ENCODE results near the gene NEK2.

GRCh38 chr1:211653293-211653692 is 22.1 kb downstream of the NEK2 start:
- no peak for TF ChIP-seq CTCF (IDR thresholded peaks at IDR 0.05)
- no peak for TF ChIP-seq POLR2A (IDR thresholded peaks at IDR 0.05)
